Choroid plexus epithelial cell (primary cell): ENCODE results near the gene RPS24.
"Not testable (repeated sequence)": the region's sequence is repeated elsewhere in the genome, so short reads cannot be mapped to it uniquely, and the experiment has no call there.

Experiments used
- DNase-seq: peaks from one replicate; pipeline ENCODE4 v3.0.0-alpha.2; 2010; ENCODE audit warnings: low read depth
- H3K4me3 ChIP-seq: 2 replicates; pipeline ENCODE4 v1.5.1; 2011; ENCODE audit warnings: low read depth, mild to moderate bottlenecking, control low read depth, low read length, moderate library complexity
- CTCF ChIP-seq: conservative IDR thresholded peaks from 2 replicates; pipeline ENCODE4 v1.5.1; 2011; ENCODE audit warnings: low read depth, mild to moderate bottlenecking, control low read depth, inconsistent platforms, low read length, moderate library complexity

The RPS24 gene

GRCh38 chr10:78071857-78072179 lies 38.2 kb downstream of the RPS24 start:
- DNase-seq = no peak
- H3K4me3 ChIP-seq = no peak overlapping the region
- TF ChIP-seq CTCF = no peak

- no peak overlapping the region for H3K4me3 ChIP-seq
- no peak for TF ChIP-seq CTCF
- no peak for DNase-seq
Observed at GRCh38 chr10:78072504-78072903, 38.8 kb downstream of the RPS24 start.

GRCh38 chr10:78075806-78076205 lies 42.1 kb downstream of the RPS24 start:
- H3K4me3 ChIP-seq, DNase-seq: not testable (repeated sequence)

GRCh38 chr10:78078539-78079330 lies 45.1 kb downstream of the RPS24 start:
- no peak for DNase-seq
- no peak for TF ChIP-seq CTCF
- H3K4me3 ChIP-seq = no peak overlapping the region

GRCh38 chr10:78079411-78079810 lies 45.7 kb downstream of the RPS24 start:
- H3K4me3 ChIP-seq = no peak overlapping the region
- no peak for TF ChIP-seq CTCF
- DNase-seq = no peak

- no peak for DNase-seq
- TF ChIP-seq CTCF = no peak
- no peak overlapping the region for H3K4me3 ChIP-seq
Observed at GRCh38 chr10:78081292-78081691, 47.6 kb downstream of the RPS24 start.

- DNase-seq = no peak
- no peak overlapping the region for H3K4me3 ChIP-seq
- no peak for TF ChIP-seq CTCF
Observed at GRCh38 chr10:78082636-78083035, 49.0 kb downstream of the RPS24 start.
